PFSK-1 (cell line): ENCODE data around the gene BLCAP.

Source experiments
- FOXP2 ChIP-seq: optimal IDR thresholded peaks from 2 replicates; pipeline ENCODE3; 2011; ENCODE audit warnings: borderline replicate concordance, control low read depth, inconsistent platforms; ENCODE audit not compliant: insufficient read depth; ENCODE audit errors: extremely low read length, extremely low read depth
- POLR2AphosphoS5 ChIP-seq: IDR thresholded peaks from 2 replicates; pipeline ENCODE4 v1.6.1; 2012; ENCODE audit warnings: low read depth, mild to moderate bottlenecking, control low read depth, low read length, moderate library complexity
- REST ChIP-seq, 2 experiments: IDR thresholded peaks; 2 replicates each; pipeline versions ENCODE4 v1.6.1 to v1.8.0; 2011 to 2012; ENCODE audit warnings: low read depth in 2 of 2, low read length in 2 of 2, control low read depth in 1 of 2, inconsistent platforms in 1 of 2, mild to moderate bottlenecking in 1 of 2, moderate library complexity in 1 of 2; ENCODE audit not compliant: insufficient read depth in 1 of 2
- SIN3A ChIP-seq: IDR thresholded peaks from 2 replicates; pipeline ENCODE4 v1.6.1; 2012; ENCODE audit warnings: mild to moderate bottlenecking, low read length, moderate library complexity, borderline replicate concordance; ENCODE audit not compliant: insufficient read depth
- TAF1 ChIP-seq: IDR thresholded peaks from 2 replicates; pipeline ENCODE4 v1.6.1; 2012; ENCODE audit warnings: low read length, control low read depth, borderline replicate concordance; ENCODE audit not compliant: insufficient read depth

Gene BLCAP

GRCh38 chr20:37519508-37520418 is 7.9 kb downstream of the BLCAP start:
- no peak for TF ChIP-seq REST (IDR thresholded peaks at IDR 0.05; ENCODE audit: insufficient read depth in 1 of 2, low read depth in 2 of 2, low read length in 2 of 2)
- TF ChIP-seq POLR2AphosphoS5: no peak
- no peak for TF ChIP-seq TAF1
- no peak for TF ChIP-seq FOXP2
- no peak for TF ChIP-seq SIN3A

- TF ChIP-seq SIN3A (no peak), POLR2AphosphoS5 (no peak), FOXP2 (no peak), TAF1 (no peak), REST (IDR thresholded peaks at IDR 0.05; ENCODE audit: insufficient read depth in 1 of 2, low read depth in 2 of 2, low read length in 2 of 2) (no peak)
These were observed 8.8 kb downstream of the BLCAP start for GRCh38 chr20:37518606-37519507.

- TF ChIP-seq REST (IDR thresholded peaks at IDR 0.05; ENCODE audit: insufficient read depth in 1 of 2, low read depth in 2 of 2, low read length in 2 of 2): no peak
- TF ChIP-seq SIN3A: no peak
- no peak for TF ChIP-seq FOXP2
These were observed 9.6 kb downstream of the BLCAP start for GRCh38 chr20:37518059-37518458.

- TF ChIP-seq FOXP2: no peak
- TF ChIP-seq TAF1: no peak
- no peak for TF ChIP-seq REST (IDR thresholded peaks at IDR 0.05; ENCODE audit: insufficient read depth in 1 of 2, low read depth in 2 of 2, low read length in 2 of 2)
- no peak for TF ChIP-seq SIN3A
- TF ChIP-seq POLR2AphosphoS5: no peak
These were observed 10.6 kb downstream of the BLCAP start for GRCh38 chr20:37516811-37517750.
